NCI-H2196 treated with DMSO at 0.1 percent for 48 hours (cell line): ENCODE results near the gene FPR2.
A peak's percentile ranks its signal among the peaks of the same experiment; 100 is the strongest.
"Not testable (repeated sequence)": the region's sequence is repeated elsewhere in the genome, so short reads cannot be mapped to it uniquely, and the experiment has no call there.

ENCODE experiments used
- DNase-seq: peaks from one replicate; lab custom pipeline; 2025; ENCODE audit not compliant: unreplicated experiment; lab: John Stamatoyannopoulos, UW

FPR2 gene

DNA sequence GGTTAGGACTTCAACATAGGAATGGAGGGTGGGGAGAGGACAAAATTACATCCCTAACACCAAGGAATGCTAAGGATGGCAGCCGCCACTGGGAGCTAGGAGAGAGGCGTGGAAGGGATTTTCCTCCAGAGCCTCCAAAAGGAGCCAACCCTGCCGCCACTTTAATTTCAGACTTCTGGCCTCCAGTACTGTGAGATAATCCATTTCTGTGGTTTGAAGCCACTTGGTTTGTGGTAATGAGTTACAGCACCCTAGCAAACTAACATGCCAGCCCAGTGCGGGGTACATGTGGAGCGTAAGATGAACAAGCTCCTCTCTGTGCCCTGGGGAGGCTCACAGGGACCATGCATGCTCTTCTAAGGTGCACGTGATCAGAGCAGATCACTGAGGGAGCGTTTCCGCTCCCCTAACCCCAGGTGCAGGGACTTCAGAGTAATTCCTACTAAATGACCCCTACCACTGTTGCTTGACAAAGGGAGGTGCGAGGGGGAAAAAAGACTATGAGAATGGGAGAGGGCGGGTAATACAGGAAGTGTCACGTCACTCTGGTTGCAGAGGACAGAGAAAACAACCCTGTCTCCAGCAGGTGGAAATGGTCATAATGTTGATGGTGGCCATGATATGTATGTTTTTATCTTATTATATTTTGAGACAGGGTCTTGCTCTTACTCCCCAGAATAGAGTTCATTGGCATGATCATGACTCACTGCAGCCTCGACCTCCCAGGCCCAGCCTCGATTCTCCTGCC, 21.3 kb upstream of the FPR2 start:
- no peak for DNase-seq

DNA sequence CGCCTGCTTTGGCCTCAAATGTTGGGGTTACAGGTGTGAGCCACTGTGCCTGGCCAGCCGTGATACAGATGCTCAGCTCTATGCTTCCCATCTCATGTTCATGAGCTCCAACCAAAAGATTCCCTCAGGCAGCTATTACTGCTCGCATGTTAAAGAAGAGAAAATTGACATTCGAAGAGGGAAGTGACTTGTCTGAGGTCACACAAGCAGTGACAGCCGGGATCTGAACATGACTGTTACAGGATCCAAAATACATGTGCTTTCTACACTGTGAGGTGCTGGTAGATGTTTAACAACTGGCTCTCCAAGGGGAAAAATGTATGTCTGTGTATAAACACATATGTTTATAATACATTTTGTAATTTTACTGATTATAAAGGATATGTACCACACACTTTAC, 20.6 kb upstream of the FPR2 start:
- DNase-seq = no peak

DNA sequence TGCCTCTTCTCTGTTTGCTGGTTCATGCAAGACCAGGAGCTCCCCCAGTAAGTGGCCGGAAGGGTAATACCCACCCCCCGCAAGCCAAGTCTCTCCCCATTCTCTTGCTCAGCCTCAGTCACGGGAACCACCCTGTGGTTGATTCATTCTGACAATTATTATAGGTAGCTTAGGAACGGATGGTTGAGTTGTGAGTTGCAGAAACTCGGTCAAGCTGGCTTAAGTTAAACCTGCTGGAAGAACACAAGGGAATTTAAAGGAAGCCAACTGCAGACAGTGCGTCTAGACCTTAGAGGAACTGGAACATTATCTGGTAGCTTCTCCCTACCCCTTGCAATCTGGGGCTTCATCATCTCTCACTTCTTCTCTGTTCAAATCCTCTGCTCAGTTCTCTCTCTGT, 18.2 kb upstream of the FPR2 start:
- no peak for DNase-seq

DNA sequence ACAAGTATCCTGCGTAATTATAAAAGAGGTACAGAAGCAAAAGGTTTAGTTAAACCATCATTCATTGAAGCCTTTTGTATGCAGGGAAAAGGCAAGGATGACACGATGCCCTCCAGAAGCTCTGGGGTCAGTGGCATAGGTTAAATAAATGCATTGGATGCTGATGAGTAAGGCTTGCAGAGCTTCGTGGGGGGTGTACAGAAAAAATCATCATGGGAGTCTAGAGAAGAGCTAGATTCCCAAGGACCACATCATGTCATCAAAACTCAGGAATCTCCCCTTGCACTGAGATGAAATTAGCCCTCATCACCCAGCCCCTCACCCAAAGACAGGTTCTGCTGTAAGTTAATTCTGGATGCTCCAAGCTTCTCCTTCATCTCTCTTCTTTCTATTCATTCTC, 17.6 kb upstream of the FPR2 start:
- DNase-seq = no peak

DNA sequence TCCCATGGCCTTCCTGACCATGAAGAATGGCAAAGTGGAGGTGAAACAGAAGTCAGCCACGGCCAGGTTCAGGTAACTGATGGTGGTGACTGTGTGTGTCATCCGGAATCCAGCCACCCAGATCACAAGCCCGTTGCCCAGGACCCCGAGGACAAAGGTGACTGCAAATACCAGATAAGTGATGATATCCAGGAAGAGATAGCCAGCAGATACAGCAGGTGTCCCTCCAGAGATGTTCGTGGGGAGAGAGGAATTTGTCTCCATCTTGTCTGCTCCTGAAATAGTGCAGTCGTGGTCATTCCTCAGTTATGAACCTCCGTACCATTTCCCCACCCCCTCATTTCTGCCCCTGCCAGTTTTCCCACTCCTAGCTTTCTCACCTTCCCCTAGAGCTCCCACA, 14.2 kb upstream of the FPR2 start:
- no peak for DNase-seq

DNA sequence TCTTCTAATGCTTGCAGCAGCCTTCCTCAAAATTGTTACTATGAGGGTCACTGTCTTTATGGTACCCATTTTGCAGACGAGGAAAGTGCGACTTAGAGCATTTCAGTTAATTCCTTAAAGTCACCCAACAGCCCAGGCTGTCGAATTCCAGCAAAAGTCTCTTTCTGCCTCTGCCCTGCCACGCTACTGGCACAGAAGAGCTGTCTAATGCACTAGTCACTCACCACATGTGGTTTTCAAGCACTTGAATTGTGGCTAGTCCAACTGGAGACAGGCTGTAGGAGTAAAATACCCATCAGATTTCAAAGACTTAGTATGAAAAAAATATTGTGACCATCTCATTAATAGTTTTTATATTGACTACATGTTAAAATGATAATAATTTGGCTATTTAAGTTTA, 11.0 kb upstream of the FPR2 start:
- DNase-seq = no peak

DNA sequence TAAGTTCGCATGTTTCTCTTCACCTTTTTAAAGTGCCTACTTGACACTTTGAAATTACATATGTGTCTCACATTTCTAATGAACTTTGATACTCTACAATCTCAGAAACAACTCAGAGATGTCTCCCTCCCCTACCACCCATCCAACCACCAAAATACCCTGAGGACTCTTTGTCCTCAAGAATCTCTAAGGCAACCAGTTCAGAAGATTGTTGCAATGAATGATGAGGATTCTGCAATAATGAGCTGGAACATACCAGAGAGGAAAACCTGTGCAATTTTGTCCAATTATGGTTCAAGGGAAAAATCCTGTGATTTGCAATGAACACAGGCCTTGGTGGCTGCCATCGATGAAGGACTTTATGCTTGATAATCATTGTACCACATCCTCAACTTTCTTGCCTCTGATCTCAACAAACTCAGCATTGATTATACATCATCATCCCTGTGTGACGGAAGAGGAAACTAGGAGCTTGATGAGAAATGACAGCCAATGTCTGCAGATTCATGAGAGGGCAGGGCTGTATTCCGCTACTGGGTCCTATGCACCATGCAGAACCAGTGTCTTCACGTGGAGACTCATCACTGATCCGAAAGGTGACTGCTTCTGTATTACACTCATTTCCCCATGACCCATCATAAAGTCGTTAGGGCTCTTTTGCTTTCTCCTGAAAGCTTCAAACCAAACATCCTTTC, 10.4 kb upstream of the FPR2 start:
- DNase-seq = no peak

DNA sequence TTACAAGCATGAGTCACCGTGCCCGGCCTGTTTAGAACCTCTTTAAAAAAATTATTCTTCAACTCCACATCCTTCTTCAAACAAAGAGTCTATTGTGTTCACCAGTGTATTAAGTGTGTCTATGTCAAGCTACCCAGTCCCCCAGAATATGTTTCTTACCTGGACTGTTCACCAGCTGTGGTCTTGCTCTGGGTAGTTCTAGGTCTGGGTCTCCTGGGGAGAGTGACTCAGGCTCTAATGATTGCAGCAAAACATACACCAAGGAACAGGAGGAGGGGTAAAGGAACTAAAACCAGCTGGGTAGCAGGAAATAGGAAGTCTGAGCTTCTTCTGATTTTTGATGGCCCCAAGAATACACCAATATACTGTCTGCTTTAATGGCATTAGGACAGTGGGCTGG, 9.3 kb upstream of the FPR2 start, which contains the start of gene FPR1:
FPR1 (minus strand) TSS at position 224 of the 400 bp plus-strand sequence. CDS start 4,884 bp downstream, outside the sequence.
- DNase-seq = no peak

DNA sequence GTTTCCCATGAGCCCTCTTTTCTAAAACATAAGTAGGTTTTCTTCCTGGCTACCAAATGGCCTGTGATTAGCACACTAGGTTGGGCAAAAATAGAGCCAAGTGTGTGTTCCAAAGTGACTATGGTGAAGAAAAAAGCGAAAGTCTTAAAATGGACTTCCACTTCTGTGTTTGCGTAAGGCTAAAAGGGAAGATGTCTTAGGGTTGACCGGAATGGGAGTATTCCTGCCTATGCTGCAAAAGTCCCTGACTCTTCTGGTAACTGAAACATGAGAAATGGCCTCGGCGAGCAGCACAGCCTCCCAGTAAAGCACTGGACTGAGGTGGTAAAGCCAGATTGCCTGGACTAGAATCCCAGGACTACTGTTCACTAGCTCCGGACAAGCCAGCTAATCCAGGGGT, 6.9 kb upstream of the FPR2 start:
- DNase-seq = no peak

DNA sequence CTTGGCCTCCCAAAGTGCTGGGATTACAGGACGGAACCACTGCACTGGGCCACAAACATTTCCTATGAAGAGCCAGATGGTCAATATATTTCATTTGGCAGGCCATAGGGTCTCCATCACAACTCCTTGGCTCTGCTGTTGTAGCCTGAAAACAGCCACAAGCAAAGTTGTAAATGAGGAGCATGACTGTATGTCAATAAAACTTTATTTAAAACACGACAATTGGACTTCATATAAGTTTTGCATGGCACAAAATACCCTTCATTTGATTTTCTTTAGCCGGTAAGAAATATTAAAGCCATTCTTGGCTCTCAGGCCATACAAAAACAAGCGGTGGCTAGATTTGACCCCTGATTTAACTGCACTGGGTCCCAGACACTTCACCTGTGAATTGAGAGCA, 6.2 kb upstream of the FPR2 start:
- DNase-seq = no peak

DNA sequence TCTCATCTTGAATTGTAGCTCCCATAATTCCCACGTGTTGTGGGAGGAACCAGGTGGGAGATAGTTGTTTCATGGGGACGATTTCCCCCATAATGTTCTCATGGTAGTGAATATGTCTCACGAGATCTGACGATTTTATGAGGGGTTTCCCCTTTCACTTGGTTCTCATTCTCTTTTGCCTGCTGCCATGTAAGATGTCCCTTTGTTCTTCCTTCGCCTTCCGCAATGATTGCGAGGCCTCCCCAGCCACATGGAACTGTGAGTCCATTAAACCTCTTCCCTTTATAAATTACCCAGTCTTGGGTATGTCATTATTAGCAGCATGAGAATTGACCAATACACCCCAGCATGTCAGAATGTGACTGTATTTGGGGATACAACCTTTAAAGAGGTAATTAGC, 5.4 kb upstream of the FPR2 start:
- DNase-seq = no peak

DNA sequence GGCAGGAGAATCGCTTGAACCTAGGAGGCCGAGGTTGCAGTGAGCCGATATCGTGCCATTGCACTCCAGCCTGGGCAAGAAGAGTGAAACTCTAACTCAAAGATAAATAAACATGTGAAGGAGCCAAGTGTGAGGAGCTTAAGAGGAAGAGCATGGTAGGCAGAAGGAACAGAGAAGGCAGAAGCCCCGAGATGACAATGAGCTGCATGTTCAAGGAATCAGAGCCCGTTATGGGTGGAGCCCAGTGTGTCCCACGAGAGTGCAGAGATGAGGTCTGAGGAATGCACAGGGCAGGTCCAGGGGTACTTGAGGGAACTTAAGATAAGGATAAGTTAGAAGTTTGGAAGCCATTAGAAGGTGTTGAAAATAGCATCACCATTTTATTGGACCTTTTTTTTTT, 716 bp downstream of the FPR2 start:
- no peak for DNase-seq

DNA sequence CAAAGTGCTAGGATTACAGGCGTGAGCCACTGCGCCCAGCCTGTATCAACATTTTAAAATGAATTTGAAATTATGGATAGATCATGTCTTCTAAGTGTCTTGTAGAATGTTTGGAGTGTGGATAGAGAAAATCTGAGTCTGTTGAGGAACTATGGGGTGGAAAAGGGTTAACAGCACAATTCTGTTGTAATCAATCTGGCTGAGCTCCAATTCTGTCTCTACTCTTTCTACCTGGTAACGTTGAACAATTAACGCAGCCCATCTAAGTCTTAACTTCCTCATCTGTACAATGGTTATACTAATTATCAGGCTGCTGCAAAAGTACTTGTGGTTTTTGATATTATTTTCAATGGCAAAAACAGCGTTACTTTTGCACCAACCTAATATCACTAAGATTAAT, 4.1 kb downstream of the FPR2 start:
- DNase-seq = no peak

DNA sequence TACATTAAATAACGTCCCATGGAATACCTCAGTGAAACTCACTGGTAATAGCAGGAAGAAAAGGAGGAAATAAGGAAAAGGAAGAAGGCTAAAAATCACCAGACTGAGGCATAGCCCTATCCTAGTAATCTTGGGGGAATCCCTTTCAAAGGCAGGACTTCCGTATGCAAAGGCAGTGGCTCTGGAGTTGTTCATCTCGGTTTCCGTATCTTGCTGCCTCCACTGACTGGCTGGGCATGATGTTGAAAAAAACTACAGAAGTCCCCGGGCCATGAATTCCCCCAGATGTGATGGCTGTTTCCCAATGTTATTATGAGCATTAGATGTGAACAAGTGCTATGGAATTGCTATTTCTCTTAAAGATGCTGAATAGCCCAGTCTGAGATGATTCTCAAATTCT, 5.5 kb downstream of the FPR2 start:
- no peak for DNase-seq

DNA sequence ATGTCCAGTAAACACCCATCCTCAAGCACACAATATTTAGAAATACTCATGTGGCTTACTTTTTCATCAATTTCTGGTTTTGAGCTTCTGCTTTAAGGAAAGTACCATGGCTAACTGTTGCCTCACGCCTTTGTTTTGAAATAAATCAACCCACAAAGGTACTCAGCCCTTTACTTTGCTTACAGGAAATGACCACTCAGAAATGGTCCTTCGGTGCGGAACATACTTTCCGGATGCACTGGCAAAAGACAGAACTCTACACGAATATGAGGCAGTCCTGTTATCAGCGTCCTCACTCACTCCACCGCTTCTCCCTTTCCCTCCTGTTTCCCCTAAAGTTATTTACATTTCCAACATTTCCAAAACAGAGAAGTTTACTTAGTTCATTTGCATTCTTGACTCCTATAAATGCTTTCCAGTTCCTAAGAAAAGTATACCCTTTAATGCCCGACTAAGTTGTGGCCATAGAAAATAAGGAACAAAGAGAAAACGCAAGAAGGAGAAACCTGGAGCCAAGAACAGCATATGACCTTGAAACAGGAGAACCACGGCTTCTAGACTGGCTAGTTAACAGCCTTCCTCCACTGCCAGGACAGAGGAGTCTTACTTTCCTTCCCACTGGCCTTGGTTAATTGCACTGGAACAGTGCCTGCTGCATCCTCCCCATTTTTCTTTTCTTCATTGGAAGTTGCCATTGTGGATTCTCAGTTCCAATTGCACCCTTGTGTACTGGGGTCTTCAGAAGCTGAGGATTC, 10.6 kb downstream of the FPR2 start:
- DNase-seq = no peak

DNA sequence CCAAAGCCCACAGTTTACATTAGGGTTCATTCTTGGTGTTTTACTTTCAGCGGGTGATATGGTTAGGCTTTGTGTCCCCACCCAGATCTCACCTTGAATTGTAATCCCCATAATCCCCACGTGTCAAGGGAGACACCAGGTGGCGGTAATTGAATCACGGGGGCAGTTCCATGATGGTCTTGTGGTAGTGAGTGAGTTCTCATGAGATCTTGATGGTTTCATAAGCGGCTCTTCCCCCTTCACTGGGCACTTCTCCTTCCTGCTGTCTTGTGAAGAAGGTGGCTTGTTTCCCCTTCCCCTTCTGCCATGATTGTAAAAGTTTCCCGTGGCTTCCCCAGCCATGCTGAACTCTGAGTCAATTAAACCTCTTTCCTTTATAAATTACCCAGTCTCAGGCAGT, 12.0 kb downstream of the FPR2 start:
- DNase-seq = no peak

DNA sequence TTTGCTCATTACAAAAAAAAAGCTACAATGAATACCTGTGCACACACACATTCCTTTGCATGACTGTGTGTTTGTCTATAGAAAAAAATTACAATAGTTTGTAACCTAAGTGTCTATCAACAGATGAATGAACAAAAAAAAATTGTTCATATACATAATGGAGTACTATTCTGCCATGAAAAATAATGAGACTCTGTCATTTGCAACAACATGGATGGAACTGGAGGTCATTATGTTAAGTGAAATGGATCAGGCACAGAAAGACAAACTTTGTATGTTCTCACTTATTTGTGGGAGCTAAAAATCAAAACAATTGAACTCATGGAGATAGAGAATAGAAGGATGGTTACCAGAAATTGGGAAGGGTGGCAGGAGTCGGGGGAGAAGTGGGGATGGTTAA, 15.6 kb downstream of the FPR2 start:
- DNase-seq = not testable (repeated sequence)

DNA sequence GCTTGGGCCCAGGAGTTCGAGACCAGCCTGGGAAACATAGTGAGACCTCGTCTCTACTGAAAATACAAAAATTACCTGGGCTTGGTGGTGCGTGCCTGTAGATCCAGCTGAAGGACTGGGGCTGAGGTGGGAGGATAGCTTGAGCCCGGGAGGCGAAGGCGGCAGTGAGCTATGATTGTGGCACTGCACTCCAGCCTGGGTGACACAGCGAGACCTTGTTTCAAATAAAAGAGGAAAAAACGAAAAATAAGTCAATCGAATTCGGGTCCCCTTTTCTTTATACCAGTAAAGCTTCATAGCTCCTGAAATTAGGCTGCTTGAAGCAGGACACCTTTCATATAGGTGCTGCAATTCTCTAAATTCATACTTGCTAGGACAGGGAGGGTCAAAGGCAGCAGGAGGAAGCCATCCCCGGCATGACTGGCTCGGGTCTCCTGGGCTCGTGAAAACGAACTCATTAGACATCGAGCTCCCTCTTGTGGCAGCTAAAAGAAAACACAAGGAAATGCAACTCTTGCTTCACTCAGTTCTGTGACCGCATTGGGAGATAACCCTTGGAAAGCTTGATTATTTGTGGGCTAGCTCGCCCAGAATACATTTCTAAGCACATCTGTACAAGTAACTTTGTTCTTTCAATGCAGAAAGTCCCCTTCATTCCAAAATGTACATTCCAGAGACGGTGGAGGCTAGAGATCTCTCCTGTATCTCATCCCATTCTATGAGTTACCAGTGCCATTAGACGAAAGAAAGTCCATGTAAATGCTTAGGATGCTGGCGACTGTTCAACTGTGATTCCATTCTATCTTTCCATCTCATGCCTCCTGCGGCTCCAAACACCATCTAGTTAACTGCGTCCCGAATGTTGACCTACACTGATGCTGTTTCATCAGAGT, 16.8 kb downstream of the FPR2 start:
- DNase-seq = peak; percentile 63

DNA sequence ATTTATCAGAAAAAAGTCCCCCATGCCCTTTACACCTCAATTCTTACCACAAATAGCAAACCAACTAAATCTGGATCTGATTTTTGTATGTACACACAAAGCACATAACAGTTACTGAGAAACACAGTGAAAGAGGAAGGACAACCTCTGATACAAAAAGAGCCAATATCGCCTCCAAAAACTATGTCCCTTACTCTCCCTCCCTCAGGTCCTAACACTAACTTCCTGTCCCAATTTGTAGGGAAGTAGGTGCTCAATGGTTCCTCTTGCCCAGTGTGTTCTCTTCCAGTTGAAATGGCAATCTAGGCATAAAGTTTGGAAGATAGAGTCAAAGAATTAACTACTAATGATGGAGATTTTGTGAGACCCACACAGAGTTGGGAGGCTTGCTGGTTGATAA, 18.2 kb downstream of the FPR2 start:
- DNase-seq = no peak

DNA sequence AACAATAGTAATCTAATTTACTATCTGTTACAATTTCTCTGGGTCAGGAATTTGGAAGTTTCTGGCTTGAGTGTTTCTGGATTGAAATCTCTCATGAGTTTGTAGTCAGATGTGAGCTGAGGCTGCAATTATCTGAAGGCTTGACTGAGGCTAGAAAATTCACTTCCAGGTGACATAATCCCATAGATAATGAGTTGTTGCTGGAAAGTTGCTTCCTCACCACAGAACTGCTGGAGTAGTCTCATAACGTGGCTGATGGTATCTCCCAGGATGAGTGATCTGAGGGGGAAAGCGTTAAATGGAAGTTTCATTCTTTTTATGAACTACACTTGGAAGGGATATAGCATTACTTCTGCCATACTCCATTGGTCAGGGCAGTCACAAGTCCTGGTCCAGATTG, 18.7 kb downstream of the FPR2 start:
- no peak for DNase-seq

DNA sequence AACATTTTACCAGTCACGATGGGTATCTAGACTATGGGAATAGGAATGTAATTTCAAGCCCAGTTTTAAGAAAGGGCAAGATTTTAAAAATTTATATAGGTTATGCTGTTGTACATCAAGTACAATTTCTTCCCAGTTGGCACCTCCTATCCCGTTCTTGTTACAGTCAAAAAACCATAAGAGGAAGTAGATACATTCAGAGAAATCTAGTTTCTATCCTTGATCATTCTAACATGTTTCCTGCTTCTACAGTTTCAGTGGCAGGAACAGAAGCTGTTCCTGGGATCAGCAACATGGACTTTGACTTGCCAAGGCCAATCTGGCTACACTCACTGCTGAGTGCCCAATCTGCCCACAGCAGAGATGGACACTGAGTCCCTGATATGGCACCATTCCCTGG, 19.3 kb downstream of the FPR2 start:
- no peak for DNase-seq
